SK-N-SH (cell line): ENCODE results near the gene LMNTD2. TPM values are rescaled to one million over a fixed set of nuclear protein-coding genes. Genes with fewer than 3 reads are reported as not detected.

Experiments used
- CTCF ChIA-PET: fragments of 300-600, 350-600 bp; formaldehyde crosslinking; extraction: SDS; loops from one replicate; lab custom pipeline; 2021; lab: Yijun Ruan, JAX
- POLR2A ChIA-PET: fragments of 350-600 bp; sonication (Branson Sonifier 250); formaldehyde crosslinking; extraction: SDS; loops from one replicate; lab custom pipeline; 2020; ENCODE audit warnings: antibody characterized with exemption, inconsistent platforms; lab: Yijun Ruan, JAX
- DNase-seq: peaks from one replicate; pipeline ENCODE4 v3.0.0; 2012
- H2AFZ ChIP-seq: fragments of 200-600 bp; sonication (generic); 2 replicates; pipeline ENCODE4 v1.8.1; 2016; ENCODE audit warnings: antibody characterized with exemption, mild to moderate bottlenecking, low read depth
- H3F3A ChIP-seq: fragments of 200-600 bp; sonication (generic); replicated peaks from 2 replicates; pipeline ENCODE3; 2016; ENCODE audit warnings: antibody characterized with exemption, mild to moderate bottlenecking; ENCODE audit not compliant: insufficient read depth
- H3K27ac ChIP-seq, 2 experiments: fragments of 200-500 bp in 1 of 2; fragments of 200-600 bp in 1 of 2; sonication (Bioruptor generic) in 1 of 2; sonication (generic), shearing (Covaris generic) in 1 of 2; 2 replicates each; pipeline versions ENCODE4 v1.5.1 to v1.6.1; 2014 to 2016; ENCODE audit warnings: low read depth in 2 of 2, inconsistent platforms in 1 of 2, low read length in 1 of 2, mild to moderate bottlenecking in 1 of 2, mixed read lengths in 1 of 2
- H3K27me3 ChIP-seq: fragments of 200-600 bp; sonication (generic), shearing (Covaris generic); 2 replicates; pipeline ENCODE4 v1.6.1; 2016; ENCODE audit warnings: mixed run types; ENCODE audit not compliant: insufficient read depth
- H3K36me3 ChIP-seq, 2 experiments: fragments of 200-500 bp in 1 of 2; fragments of 200-600 bp in 1 of 2; sonication (Bioruptor generic) in 1 of 2; sonication (generic) in 1 of 2; replicated peaks in 1 of 2; 2 replicates each; pipeline versions ENCODE3 to v1.5.1; 2014 to 2016; ENCODE audit warnings: low read length in 1 of 2, mild to moderate bottlenecking in 1 of 2; ENCODE audit not compliant: insufficient read depth in 2 of 2, control insufficient read depth in 1 of 2
- H3K4me1 ChIP-seq, 2 experiments: fragments of 200-500 bp in 1 of 2; fragments of 200-600 bp in 1 of 2; sonication (Bioruptor generic) in 1 of 2; sonication (generic), shearing (Covaris generic) in 1 of 2; 2 replicates each; pipeline versions ENCODE4 v1.5.1 to v1.6.1; 2014 to 2016; ENCODE audit warnings: low read depth in 1 of 2, low read length in 1 of 2, mixed run types in 1 of 2; ENCODE audit not compliant: insufficient read depth in 2 of 2, control insufficient read depth in 1 of 2
- H3K4me2 ChIP-seq: fragments of 200-600 bp; sonication (generic), shearing (Covaris generic); 2 replicates; pipeline ENCODE4 v1.6.1; 2017; ENCODE audit warnings: mixed run types
- H3K4me3 ChIP-seq, 2 experiments: fragments of 200-500 bp in 1 of 2; fragments of 200-600 bp in 1 of 2; sonication (Bioruptor generic) in 1 of 2; sonication (generic), shearing (Covaris generic) in 1 of 2; 2 replicates each; pipeline versions ENCODE4 v1.5.1 to v1.8.1; 2014 to 2016; ENCODE audit warnings: low read depth in 2 of 2, inconsistent platforms in 1 of 2, low read length in 1 of 2, mild to moderate bottlenecking in 1 of 2, mixed read lengths in 1 of 2, moderate library complexity in 1 of 2
- H3K79me2 ChIP-seq: fragments of 200-600 bp; sonication (generic); 2 replicates; pipeline ENCODE4 v1.8.1; 2017; ENCODE audit warnings: mild to moderate bottlenecking; ENCODE audit not compliant: insufficient read depth
- H3K9ac ChIP-seq: fragments of 200-600 bp; sonication (generic); 2 replicates; pipeline ENCODE4 v1.6.1; 2017; ENCODE audit warnings: mixed run types
- H3K9me2 ChIP-seq: fragments of 200-600 bp; sonication (generic); 2 replicates; pipeline ENCODE4 v1.6.1; 2017; ENCODE audit warnings: mixed run types
- H3K9me3 ChIP-seq: fragments of 200-600 bp; sonication (generic); 2 replicates; pipeline ENCODE4 v1.6.1; 2017; ENCODE audit warnings: mixed run types, mild to moderate bottlenecking, moderate library complexity
- H4K20me1 ChIP-seq: fragments of 200-600 bp; sonication (generic); 2 replicates; pipeline ENCODE4 v1.6.1; 2017; ENCODE audit warnings: mild to moderate bottlenecking, mixed run types; ENCODE audit not compliant: insufficient read depth
- CHD2 ChIP-seq: fragments of 150-350 bp; IDR thresholded peaks from 2 replicates; pipeline ENCODE4 v1.6.1; 2018; ENCODE audit warnings: low read length; ENCODE audit not compliant: partially characterized antibody
- ELF1 ChIP-seq: IDR thresholded peaks from 2 replicates; pipeline ENCODE4 v1.4.0; 2012
- MXI1 ChIP-seq: IDR thresholded peaks from 2 replicates; pipeline ENCODE4 v1.6.1; 2012; ENCODE audit warnings: mild to moderate bottlenecking, low read depth, low read length, improper control_type of control experiment
- RFX5 ChIP-seq: IDR thresholded peaks from 2 replicates; pipeline ENCODE4 v1.6.1; 2012; ENCODE audit warnings: mild to moderate bottlenecking, improper control_type of control experiment, low read length
- TEAD4 ChIP-seq: IDR thresholded peaks from 2 replicates; pipeline ENCODE4 v1.4.0; 2012; ENCODE audit warnings: mild to moderate bottlenecking, borderline replicate concordance; ENCODE audit not compliant: insufficient read depth
- WGBS: methylation state at CpG from one replicate; pipeline ENCODE4 v1.1.6; 2017; ENCODE audit warnings: low lambda C conversion rate; 5-methylcytosine and 5-hydroxymethylcytosine counted together
- polyA plus RNA-seq, 3 experiments: library from polyadenylated mRNA; depleted of rRNA; stranded (reverse); fragments of >200 nt; gene quantifications; 2 replicates each; pipeline ENCODE4 v1.2.3, GENCODE V29; 2012
- TF ChIP-seq, protein P1 (sequence below): fragments of 150-350 bp; IDR thresholded peaks from 2 replicates; pipeline ENCODE4 v1.6.1; 2016; ENCODE audit warnings: mild to moderate bottlenecking, low read depth, low read length

Gene LMNTD2
- polyA plus RNA-seq, 1 of the 3 experiments (the other 2 are of a cell fraction): 2.4 TPM

DNA sequence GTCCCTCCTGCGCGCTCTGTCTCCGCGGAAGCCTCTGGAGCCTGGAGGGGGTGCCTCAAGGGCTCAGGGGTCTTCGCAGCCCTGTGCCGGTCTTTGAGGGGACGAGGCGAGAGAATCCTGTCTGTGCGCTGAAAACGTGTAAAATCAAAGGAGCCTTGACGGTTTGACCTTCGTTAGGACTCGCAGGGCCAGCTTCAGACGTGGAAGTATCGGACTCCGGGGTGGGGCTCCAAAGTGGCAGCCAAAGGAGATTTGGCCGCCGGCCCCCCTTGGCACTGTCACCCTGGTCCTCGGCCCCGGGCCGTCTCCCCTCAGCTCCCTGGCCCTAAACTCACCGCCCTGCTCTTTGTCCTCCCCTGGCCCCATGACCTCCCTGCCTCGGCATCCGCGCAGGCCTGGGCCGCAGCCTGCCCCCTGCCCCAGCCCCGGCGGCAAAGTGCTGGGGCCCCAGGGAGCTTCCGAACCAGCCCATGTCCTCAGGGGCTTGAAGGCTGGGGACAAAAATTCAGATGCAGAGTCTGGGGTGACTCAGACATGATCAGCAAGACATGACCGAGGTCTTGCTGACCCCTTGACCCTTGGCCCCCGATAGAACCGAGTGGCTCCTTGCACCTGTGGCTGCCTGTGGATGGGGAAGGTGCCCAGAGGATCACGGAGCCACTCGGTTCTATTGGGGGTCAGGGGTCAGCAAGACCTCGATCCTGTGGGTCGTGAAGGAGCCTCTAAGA, 8.8 kb upstream of the LMNTD2 start:
- Histone ChIP-seq H3K9me3 (no peaks in the 10 kb centered on the region), H3K79me2 (peaks cover 11% of the 10 kb centered on the region; the same call in 1 of the 2 replicates), H3K4me1 (peaks cover 6 to 27% of the 10 kb centered on the region in 2 experiments; a peak in 2 of 4 replicates), H3K36me3 (no peaks in the 10 kb centered on the region), H3K9ac (peak overlapping the region; percentile 96), H3K4me3 (peak overlapping the region; percentile 72 to 88), H4K20me1 (no peaks in the 10 kb centered on the region), H2AFZ (0 out of 2 replicates have a peak overlapping the region, but pooled peaks have one; percentile 46), H3F3A (peaks cover 6% of the 10 kb centered on the region), H3K9me2 (no peaks in the 10 kb centered on the region), H3K27ac (peak overlapping the region in 1 of 2 experiments; percentile 76; a peak in 1 of 4 replicates), H3K4me2 (peak overlapping the region; percentile 98), H3K27me3 (no peaks in the 10 kb centered on the region)
- 87% methylated on average over 25 of the region's 36 CpGs for WGBS
- TF ChIP-seq RFX5: no peak
- TF ChIP-seq, protein P1, sequence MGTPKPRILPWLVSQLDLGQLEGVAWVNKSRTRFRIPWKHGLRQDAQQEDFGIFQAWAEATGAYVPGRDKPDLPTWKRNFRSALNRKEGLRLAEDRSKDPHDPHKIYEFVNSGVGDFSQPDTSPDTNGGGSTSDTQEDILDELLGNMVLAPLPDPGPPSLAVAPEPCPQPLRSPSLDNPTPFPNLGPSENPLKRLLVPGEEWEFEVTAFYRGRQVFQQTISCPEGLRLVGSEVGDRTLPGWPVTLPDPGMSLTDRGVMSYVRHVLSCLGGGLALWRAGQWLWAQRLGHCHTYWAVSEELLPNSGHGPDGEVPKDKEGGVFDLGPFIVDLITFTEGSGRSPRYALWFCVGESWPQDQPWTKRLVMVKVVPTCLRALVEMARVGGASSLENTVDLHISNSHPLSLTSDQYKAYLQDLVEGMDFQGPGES: no peak
- ChIA-PET CTCF (interaction anchor here (1.0 to 6.8 kb wide), 3 partner anchors 14 to 154 kb away, joined by 3 to 41 read pairs (median 3); no protein-coding TSS in a partner anchor), POLR2A (interaction anchor here (1.5 kb wide), 1 partner anchor 14 kb away, joined by 6 read pairs; no protein-coding TSS in a partner anchor)
- DNase-seq: no peak

DNA sequence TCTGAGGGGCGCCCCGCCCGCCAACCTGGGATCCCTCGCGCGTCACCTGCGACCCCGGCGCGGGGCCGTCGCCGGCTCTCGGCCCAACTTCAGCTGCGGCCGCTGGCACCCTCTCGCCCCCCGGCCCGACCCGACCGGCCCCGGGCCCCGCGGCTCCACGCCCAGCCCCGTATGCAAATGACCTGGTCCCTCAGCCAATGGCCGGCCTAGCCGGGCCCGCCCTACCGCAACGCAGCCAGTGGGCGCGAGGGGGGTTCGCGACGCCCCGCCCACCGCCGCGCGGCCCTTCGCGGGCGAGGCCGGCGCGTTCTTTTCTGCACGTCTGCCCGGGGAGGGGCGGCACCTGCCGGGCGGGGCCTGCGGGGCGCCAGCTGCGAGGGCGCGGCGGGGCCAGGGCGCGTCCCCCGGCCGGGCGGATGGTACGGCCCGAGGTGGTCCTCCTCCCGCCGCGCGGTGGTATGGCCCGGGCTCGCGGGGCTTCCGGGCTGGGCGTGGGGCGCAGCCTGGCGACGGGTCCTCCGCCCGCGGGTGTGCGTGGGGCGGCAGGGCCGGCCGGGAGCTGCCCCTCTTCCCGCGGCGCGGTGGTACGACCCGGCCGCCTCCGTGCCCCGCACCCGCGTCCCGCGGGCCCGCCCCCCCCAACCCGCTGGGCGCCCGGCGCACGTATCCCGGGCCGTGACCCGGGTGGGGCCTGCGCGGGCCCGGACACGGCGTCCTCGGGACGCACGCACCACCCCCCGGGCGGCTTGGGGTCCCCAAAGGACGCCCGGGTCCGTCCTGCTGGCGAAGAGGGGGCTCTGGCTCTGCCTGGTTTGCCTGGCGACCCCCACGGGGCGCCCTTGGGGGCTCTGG, 8.0 kb upstream of the LMNTD2 start:
- peaks cover 6 to 26% of the 10 kb centered on the region in 2 experiments; a peak in 2 of 4 replicates for H3K4me1 ChIP-seq
- no peaks in the 10 kb centered on the region for H3K36me3 ChIP-seq
- H3K27me3 ChIP-seq: no peaks in the 10 kb centered on the region
- H3K4me3 ChIP-seq: peak overlapping the region; percentile 72 to 88
- no peaks in the 10 kb centered on the region for H3K9me3 ChIP-seq
- ChIA-PET POLR2A (interaction anchor here (1.2 to 1.5 kb wide), 2 partner anchors 13 to 62 kb away, joined by 3 to 6 read pairs; partner anchors contain the start of gene RNH1), CTCF (interaction anchor here (1.0 to 6.8 kb wide), 3 partner anchors 13 to 154 kb away, joined by 3 to 41 read pairs (median 4); no protein-coding TSS in a partner anchor)
- DNase-seq: peak; percentile 98
- peaks cover 6% of the 10 kb centered on the region for H3F3A ChIP-seq
- H3K79me2 ChIP-seq: peaks cover 11% of the 10 kb centered on the region; the same call in 1 of the 2 replicates
- H3K4me2 ChIP-seq: peak overlapping the region; percentile 98
- peak; percentile 38 for TF ChIP-seq CHD2
- TF ChIP-seq MXI1: peak; percentile 52; the same call in 1 of the 2 replicates
- TF ChIP-seq TEAD4: no peak
- peak; percentile 29; the same call in 1 of the 2 replicates for TF ChIP-seq ELF1
- no peaks in the 10 kb centered on the region for H4K20me1 ChIP-seq
- H3K9ac ChIP-seq: peak overlapping the region; percentile 96
- WGBS: 8% methylated on average over 5 of the region's 123 CpGs
- peak overlapping the region in 1 of 2 experiments; percentile 76; a peak in 1 of 4 replicates for H3K27ac ChIP-seq
- peak overlapping the region; percentile 68; the same call in 1 of the 2 replicates for H2AFZ ChIP-seq
- no peaks in the 10 kb centered on the region for H3K9me2 ChIP-seq
